H1 (cell line): Measurements from ENCODE around the gene KIF22.

Experiments used
- SAP30 ChIP-seq: fragments of 300-600 bp; sonication (generic); IDR thresholded peaks from 2 replicates; pipeline ENCODE4 v1.7.1; 2012; ENCODE audit warnings: low read length, moderate library complexity, mild to moderate bottlenecking, inconsistent platforms; ENCODE audit not compliant: insufficient read depth, insufficient replicate concordance
- TBP ChIP-seq: IDR thresholded peaks from 2 replicates; pipeline ENCODE4 v1.6.1; 2011; ENCODE audit warnings: low read depth, low read length, improper control_type of control experiment

GRCh38 chr16:29831490-29831889 lies 40.9 kb downstream of the KIF22 start:
- TF ChIP-seq SAP30 (no peak), TBP (no peak)
